Fibroblast of skin of left quadriceps (primary cell): ENCODE data around the gene FXYD5.

Experiments used
- DNase-seq, 2 experiments: peaks; one replicate each; pipeline ENCODE4 v3.0.0-alpha.2; 2013; ENCODE audit warnings: low read depth in 2 of 2

The FXYD5 gene

DNA sequence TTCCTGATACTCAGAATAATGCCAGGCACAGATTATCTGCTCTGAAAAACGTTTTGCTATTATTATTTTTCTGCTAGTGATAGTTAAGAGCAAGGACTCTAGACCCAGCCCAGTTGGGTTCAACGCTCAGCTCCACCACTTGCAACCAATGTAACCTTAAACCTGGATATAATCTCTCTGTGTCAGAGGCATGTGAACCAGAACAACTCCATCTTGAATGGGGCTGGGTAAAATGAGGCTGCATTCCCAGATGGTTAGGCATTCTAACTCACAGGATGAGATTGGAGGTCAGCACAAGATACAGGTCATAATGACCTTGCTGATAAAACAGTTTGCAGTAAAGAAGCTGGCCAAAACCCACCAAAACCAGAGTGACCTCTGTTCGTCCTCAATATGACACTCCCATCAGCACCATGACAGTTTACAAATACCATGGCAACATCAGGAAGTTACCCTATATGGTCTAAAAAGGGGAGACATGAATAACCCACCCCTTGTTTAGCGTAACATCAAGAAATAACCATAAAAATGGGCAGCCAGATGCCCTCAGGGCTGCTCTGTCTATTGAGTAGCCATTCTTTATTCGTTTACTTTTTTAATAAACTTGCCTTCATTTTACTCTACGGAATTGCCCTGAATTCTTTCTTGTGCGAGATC is 60.4 kb downstream of the FXYD5 start:
- no peak for DNase-seq

DNA sequence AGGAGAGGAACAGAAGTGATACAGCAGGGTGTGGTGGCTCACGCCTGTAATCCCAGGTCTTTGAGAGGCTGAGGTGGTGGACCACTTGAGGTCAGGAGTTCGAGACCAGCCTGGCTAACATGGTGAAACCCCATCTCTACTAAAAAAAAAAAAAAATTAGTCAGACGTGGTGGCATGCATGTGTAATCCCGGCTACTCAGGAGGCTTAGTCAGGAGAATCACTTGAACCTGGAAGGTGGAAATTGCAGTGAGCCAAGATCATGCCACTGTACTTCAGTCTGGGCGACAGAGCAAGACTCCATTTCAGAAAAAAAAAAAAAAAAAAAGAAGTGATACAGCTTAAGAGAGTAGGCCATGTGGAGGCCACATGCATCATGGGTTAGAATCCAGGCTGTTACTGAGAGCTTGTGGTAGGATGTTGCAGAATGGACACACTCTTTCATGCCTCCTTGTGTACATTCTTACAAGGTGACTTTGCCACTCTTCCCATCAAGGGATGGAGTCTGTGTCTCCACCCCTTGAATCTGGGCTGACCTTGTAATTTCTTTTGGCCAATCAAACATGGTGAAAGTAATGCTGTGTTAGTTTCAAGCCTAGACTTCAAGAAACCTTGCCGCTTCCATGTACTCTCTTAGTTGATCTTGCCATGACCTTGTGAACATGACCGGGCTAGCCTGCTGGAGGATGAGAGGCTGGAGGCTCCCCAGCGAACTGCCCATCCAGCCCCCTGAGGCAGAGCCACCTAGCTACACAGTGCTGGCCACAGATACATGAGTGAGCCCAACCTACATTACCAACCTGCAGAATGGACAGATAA is 61.7 kb downstream of the FXYD5 start:
- DNase-seq: no peak

DNA sequence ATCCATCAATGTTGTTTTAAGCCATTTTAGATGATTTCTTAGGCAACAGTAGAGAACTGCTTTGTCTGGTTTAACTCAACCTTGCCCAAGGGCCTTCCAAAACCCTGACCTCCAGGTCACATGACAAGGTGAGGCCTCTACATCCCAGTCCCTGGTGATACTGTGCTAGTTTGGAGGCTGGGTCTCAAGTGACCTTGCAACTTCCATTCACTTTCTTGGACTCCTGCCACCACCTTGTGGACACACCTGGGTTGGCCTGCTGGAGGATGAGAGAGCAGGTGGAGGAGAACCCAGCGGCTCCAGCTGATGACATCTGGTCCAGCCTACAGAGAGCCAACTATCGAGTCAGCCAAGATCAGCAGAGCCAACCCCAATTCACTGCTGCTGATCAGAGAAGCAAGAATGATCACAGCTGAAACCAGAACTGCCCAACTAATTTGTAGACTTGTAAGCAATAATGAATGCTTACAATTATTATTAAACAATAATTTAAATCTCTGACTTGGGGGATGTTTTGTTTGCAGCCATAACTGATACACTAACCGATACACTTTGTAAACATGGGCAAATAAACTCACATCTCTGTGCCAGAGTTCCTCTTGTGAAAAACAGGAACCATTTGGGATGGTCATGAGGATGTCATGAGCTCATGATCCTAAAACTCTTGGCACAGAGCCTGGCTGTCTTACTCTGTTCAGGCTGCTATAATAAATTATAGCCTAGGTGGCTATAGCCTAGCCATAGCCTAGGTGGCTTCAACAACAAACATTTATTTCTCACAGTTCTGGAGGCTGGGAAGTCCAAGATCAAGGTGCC is 62.5 kb downstream of the FXYD5 start:
- no peak for DNase-seq

DNA sequence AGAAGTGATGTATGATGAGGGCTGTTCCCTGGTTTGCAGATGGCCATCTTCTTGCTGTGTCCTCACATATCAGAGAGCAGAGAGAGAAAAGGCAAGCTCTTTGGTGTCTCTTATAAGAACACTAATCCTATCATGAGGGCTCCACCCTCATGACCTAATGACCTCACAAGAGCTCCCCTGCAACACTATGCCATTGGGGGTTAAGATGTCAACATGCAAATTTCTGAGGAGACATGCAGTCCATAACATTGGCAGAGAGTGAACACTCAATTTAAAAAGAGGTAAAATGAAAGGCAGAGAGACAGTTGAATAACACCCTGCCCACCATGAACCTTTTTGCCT is 63.1 kb downstream of the FXYD5 start:
- no peak for DNase-seq

DNA sequence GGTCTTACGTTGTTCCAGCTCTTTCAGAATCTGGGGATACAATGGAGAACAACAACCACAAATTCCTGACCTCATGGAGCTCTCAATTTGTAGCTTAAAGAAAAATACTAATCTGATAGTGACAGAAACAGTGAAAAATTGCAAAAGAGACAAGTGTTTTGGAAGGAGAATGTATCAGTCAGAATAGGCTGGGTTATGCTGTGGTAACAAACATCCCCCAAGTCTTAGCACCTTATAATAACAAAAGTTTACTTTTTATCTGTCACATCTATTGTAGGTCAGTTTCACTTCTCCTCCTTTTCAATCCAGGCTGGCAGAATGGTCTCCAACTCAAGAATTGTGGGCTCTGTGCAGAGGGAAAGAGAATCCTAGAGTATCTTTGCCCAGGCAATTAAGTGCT is 64.5 kb downstream of the FXYD5 start:
- no peak for DNase-seq
